Cardiac muscle cell (in vitro differentiated cells and primary cell): ENCODE measurements around the gene BCAR1. TPM values are rescaled to one million over a fixed set of nuclear protein-coding genes. Genes with fewer than 3 reads are reported as not detected.

Experiments used
- DNase-seq, 2 donors: peaks; one replicate each; pipeline versions ENCODE4 v3.0.0 to v3.0.0-alpha.2; 2010 to 2017; ENCODE audit warnings: low read depth in 1 of 2, low spot score in 1 of 2
- H3K27ac ChIP-seq: fragments of 200-600 bp; sonication (generic); 2 replicates; pipeline ENCODE4 v1.5.1; 2016
- H3K27me3 ChIP-seq: fragments of 200-600 bp; sonication (generic); 2 replicates; pipeline ENCODE4 v1.6.0; 2016; ENCODE audit warnings: control low read depth
- H3K36me3 ChIP-seq: fragments of 200-600 bp; sonication (generic); 2 replicates; pipeline ENCODE4 v1.5.1; 2016; ENCODE audit warnings: control low read depth
- H3K4me1 ChIP-seq: fragments of 200-600 bp; sonication (generic); 2 replicates; pipeline ENCODE4 v1.8.1; 2017; ENCODE audit warnings: low read depth, mild to moderate bottlenecking, mixed run types
- H3K4me3 ChIP-seq: fragments of 200-600 bp; sonication (generic); 2 replicates; pipeline ENCODE4 v1.5.1; 2016; ENCODE audit warnings: mild to moderate bottlenecking
- H3K9me3 ChIP-seq: fragments of 200-600 bp; sonication (generic); 2 replicates; pipeline ENCODE4 v1.5.1; 2017; ENCODE audit warnings: low read depth, mild to moderate bottlenecking, control low read depth
- CTCF ChIP-seq: IDR thresholded peaks from 2 replicates; pipeline ENCODE4 v1.5.1; 2012; ENCODE audit warnings: low read depth, mild to moderate bottlenecking, low read length
- polyA plus RNA-seq: library from polyadenylated mRNA; unstranded; fragments of >200 nt; fragmentation: Nextera tagmentation; extraction: Ambion mirVana; gene quantifications from 2 replicates; pipeline ENCODE4 v1.2.1, GENCODE V29; 2016
- total RNA-seq: library from RNA; depleted of rRNA; stranded (reverse); fragments of >200 nt; gene quantifications from 2 replicates; pipeline ENCODE4 v1.2.3, GENCODE V29; 2016

BCAR1 gene
- total and polyA plus RNA-seq, 2 experiments from 2014 or later: 83.7 to 121 TPM

DNA sequence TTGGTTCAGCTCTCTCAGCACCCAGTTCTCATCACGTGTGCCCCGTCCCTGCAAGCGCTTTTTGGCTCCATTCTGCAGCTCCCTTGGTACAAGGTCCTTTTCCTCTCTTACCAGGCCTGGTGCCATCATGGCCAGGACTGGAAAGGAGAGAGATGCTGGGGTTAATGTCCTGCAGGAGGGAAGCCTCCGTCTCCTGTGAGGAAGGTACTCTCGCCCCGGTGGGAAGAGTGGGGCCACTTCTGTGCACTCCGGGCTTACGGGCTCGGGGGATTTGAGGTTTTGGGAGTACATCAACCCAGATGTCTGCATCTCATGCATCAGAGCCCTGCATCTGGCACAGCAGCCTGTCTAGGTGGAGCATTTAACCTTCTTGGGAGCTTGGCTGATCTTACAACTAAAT, 54.6 kb downstream of the BCAR1 start:
- TF ChIP-seq CTCF: no peak
- no peak overlapping the region for H3K27ac ChIP-seq
- no peaks in the 10 kb centered on the region for H3K9me3 ChIP-seq
- no peaks in the 10 kb centered on the region for H3K27me3 ChIP-seq
- DNase-seq: no peak
- no peaks in the 10 kb centered on the region for H3K4me1 ChIP-seq
- no peak overlapping the region for H3K4me3 ChIP-seq
- H3K36me3 ChIP-seq: no peaks in the 10 kb centered on the region

DNA sequence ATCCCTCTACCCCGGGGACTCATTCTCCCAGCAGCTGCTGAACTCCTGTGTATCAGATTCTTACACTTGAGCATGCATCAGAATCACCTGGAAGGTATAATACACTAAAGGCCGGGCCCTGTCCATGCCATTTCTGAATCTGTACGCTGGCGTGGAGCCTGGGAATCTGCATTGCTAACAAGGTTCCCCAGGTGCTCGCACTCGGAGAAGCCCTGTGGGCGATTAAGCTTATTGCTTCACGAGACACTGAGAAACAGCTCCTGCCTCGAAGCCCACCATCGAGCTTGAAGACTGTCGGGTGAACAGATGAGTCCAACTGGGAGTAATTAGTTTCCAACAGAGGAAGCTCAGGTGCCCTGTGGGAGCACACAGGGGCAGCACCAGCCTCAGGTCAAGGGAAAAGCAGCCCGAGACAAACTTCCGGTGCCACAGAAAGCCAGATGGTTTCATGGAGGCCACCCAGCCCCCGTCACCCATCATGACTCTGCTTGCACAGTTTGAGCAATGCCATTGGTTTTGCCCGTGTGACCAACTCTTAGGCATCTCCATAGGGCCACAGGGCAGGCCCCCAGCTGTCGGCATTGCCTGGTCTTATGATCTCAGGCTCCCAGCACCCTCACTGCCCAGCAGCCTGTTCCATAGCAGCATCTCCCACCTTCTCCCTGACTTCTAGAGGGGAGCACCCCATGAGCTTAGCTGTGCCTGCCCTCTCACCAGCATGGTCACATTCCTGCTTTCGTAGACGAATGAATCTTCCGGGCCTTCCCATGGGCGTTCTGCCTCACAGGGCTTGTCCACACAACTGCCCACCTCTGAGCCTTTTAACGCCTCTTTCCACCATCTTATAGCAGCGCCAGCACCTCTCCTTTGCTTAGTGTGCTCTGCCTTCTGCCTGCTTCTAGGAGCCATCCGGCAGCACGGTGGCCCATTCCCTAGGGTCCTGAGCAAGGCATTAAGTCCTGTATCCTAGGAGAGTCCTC, 55.3 kb downstream of the BCAR1 start:
- Histone ChIP-seq H3K9me3 (no peaks in the 10 kb centered on the region), H3K27me3 (no peaks in the 10 kb centered on the region), H3K4me1 (no peaks in the 10 kb centered on the region), H3K4me3 (no peak overlapping the region), H3K36me3 (no peaks in the 10 kb centered on the region), H3K27ac (no peak overlapping the region)
- no peak for TF ChIP-seq CTCF
- DNase-seq: no peak

- H3K4me1 ChIP-seq: no peaks in the 10 kb centered on the region
- H3K4me3 ChIP-seq: no peak overlapping the region
- no peaks in the 10 kb centered on the region for H3K27me3 ChIP-seq
- DNase-seq: no peak
- H3K36me3 ChIP-seq: no peaks in the 10 kb centered on the region
- no peak overlapping the region for H3K27ac ChIP-seq
- no peak for TF ChIP-seq CTCF
- no peaks in the 10 kb centered on the region for H3K9me3 ChIP-seq
Observed at GRCh38 chr16:75193730-75194444, 57.5 kb downstream of the BCAR1 start.

DNA sequence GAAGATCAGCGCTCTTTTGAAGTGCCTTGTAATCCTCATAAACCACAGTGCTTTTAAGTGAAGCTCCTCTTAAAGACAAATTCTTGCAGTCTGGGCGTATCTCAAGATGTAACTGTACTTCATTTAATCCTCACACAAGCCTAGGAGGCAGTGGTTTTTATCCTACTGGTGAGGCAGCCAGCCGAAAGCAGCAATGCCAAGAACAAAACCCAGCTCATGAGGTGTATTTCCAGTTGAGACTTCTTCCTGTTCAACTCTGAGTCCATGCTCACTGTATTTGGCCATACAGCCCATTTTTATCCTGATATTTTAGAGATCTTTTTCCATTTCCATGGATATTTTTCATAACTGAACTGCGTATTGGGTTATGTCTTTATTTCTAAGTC, 58.2 kb downstream of the BCAR1 start:
- H3K9me3 ChIP-seq: no peaks in the 10 kb centered on the region
- no peak for DNase-seq
- no peaks in the 10 kb centered on the region for H3K27me3 ChIP-seq
- TF ChIP-seq CTCF: no peak
- H3K4me1 ChIP-seq: no peaks in the 10 kb centered on the region
- H3K4me3 ChIP-seq: no peak overlapping the region
- no peaks in the 10 kb centered on the region for H3K36me3 ChIP-seq
- H3K27ac ChIP-seq: no peak overlapping the region

GRCh38 chr16:75192606-75193264, 58.7 kb downstream of the BCAR1 start:
- no peak for TF ChIP-seq CTCF
- H3K27ac ChIP-seq: no peak overlapping the region

More at GRCh38 chr16:75192606-75193264, 58.7 kb downstream of the BCAR1 start:
- Histone ChIP-seq H3K9me3 (no peaks in the 10 kb centered on the region), H3K27me3 (no peaks in the 10 kb centered on the region), H3K4me1 (no peaks in the 10 kb centered on the region), H3K36me3 (no peaks in the 10 kb centered on the region), H3K4me3 (no peak overlapping the region)
- DNase-seq: no peak
